B cell (primary cell): Measurements from ENCODE around the gene CLDN8. TPM values are rescaled to one million over a fixed set of nuclear protein-coding genes. Genes with fewer than 3 reads are reported as not detected.

Experiments
- ATAC-seq: fragments of 200-7000 bp; cut with Tn5 transposase; one replicate; pipeline ENCODE4 v1.10.0; 2021; ENCODE audit warnings: low read depth, mild to moderate bottlenecking, moderate number of reproducible peaks, moderate library complexity
- CTCF ChIA-PET: fragments of 350-600 bp; sonication (Branson Sonifier 250); formaldehyde crosslinking; loops from one replicate; lab custom pipeline; 2021; ENCODE audit warnings: antibody characterized with exemption, inconsistent platforms; lab: Charles Lee
- POLR2A ChIA-PET: fragments of 350-600 bp; sonication (Branson Sonifier 250); formaldehyde crosslinking; loops from one replicate; lab custom pipeline; 2021; ENCODE audit warnings: antibody characterized with exemption; lab: Charles Lee
- DNase-seq: peaks from one replicate; pipeline ENCODE4 v3.0.0; 2013
- H2AFZ ChIP-seq: 2 replicates; pipeline ENCODE4 v1.6.1; 2012; ENCODE audit warnings: mild to moderate bottlenecking, low read depth, low read length; ENCODE audit not compliant: insufficient read depth, poor library complexity, severe bottlenecking
- H3K27ac ChIP-seq, 2 donors: 1 replicate in 1 of 2; 2 replicates in 1 of 2; pipeline ENCODE4 v1.5.1; 2012 to 2013; ENCODE audit warnings: low read length in 2 of 2, mild to moderate bottlenecking in 2 of 2, moderate library complexity in 1 of 2
- H3K27me3 ChIP-seq, 4 experiments: fragments of 200-600 bp in 1 of 4; sonication (generic) in 1 of 4; replicated peaks in 1 of 4; 1 replicate in 2 of 4; 2 replicates in 2 of 4; pipeline versions ENCODE4 v1.6.1 to v1.7.0; 2013 to 2016; ENCODE audit warnings: low read length in 3 of 4, mild to moderate bottlenecking in 2 of 4, mixed read lengths in 1 of 4, moderate library complexity in 1 of 4; ENCODE audit not compliant: insufficient read depth in 4 of 4, control insufficient read depth in 3 of 4; ENCODE audit errors: control extremely low read depth in 1 of 4
- H3K36me3 ChIP-seq, 2 experiments: replicated peaks in 1 of 2; 1 replicate in 1 of 2; 2 replicates in 1 of 2; pipeline versions ENCODE4 v1.6.1 to v1.7.1; 2013; ENCODE audit warnings: low read length in 1 of 2; ENCODE audit not compliant: insufficient read depth in 2 of 2, control insufficient read depth in 1 of 2; ENCODE audit errors: control extremely low read depth in 1 of 2, extremely low read depth in 1 of 2
- H3K4me1 ChIP-seq, 2 donors: fragments of 200-600 bp in 1 of 2; sonication (generic) in 1 of 2; 1 replicate in 1 of 2; 2 replicates in 1 of 2; pipeline versions ENCODE4 v1.5.1 to v1.6.1; 2013 to 2017; ENCODE audit warnings: low read length in 2 of 2; ENCODE audit not compliant: control insufficient read depth in 2 of 2, insufficient read depth in 2 of 2
- H3K4me2 ChIP-seq: replicated peaks from 2 replicates; pipeline ENCODE3; 2012; ENCODE audit warnings: mild to moderate bottlenecking, low read depth, low read length; ENCODE audit not compliant: poor library complexity, severe bottlenecking
- H3K4me3 ChIP-seq, 5 experiments: fragments of 200-600 bp in 1 of 5; sonication (generic) in 1 of 5; 1 replicate in 3 of 5; 2 replicates in 2 of 5; pipeline versions ENCODE4 v1.5.1 to v1.7.0; 2011 to 2016; ENCODE audit warnings: low read length in 4 of 5, mild to moderate bottlenecking in 4 of 5, low read depth in 2 of 5, control low read depth in 1 of 5, moderate library complexity in 1 of 5; ENCODE audit not compliant: insufficient read depth in 1 of 5; ENCODE audit errors: control extremely low read depth in 1 of 5, extremely low read depth in 1 of 5
- H3K79me2 ChIP-seq: fragments of 200-600 bp; sonication (generic); one replicate; pipeline ENCODE4 v1.6.0; 2016; ENCODE audit warnings: low read length; ENCODE audit not compliant: control insufficient read depth, insufficient read depth
- H3K9ac ChIP-seq: fragments of 200-600 bp; sonication (generic); 2 replicates; pipeline ENCODE4 v1.6.1; 2017; ENCODE audit warnings: mild to moderate bottlenecking, low read length, moderate library complexity
- H3K9me3 ChIP-seq, 3 donors: one replicate each; pipeline versions ENCODE4 v1.6.1 to v1.7.1; 2013; ENCODE audit warnings: low read length in 2 of 3; ENCODE audit not compliant: control insufficient read depth in 2 of 3, insufficient read depth in 1 of 3; ENCODE audit errors: control extremely low read depth in 1 of 3
- H4K20me1 ChIP-seq: 2 replicates; pipeline ENCODE4 v1.6.0; 2012; ENCODE audit warnings: mild to moderate bottlenecking, low read length; ENCODE audit not compliant: insufficient read depth, control insufficient read depth, poor library complexity, severe bottlenecking
- H3K27ac Mint-ChIP-seq: one replicate; pipeline ENCODE4 v1.8.0; 2021; ENCODE audit warnings: mixed read lengths
- H3K27me3 Mint-ChIP-seq: one replicate; pipeline ENCODE4 v1.8.0; 2021; ENCODE audit warnings: mixed read lengths
- H3K4me1 Mint-ChIP-seq: one replicate; pipeline ENCODE4 v1.8.0; 2021; ENCODE audit warnings: mixed read lengths
- H3K4me3 Mint-ChIP-seq: one replicate; pipeline ENCODE4 v1.8.0; 2021; ENCODE audit warnings: mixed read lengths
- H3K9me3 Mint-ChIP-seq: one replicate; pipeline ENCODE4 v1.8.0; 2022; ENCODE audit warnings: mixed read lengths; ENCODE audit not compliant: insufficient read depth
- CTCF ChIP-seq: fragments of 200-600 bp; IDR thresholded peaks from one replicate; pipeline ENCODE4 v1.8.0; 2022; ENCODE audit warnings: antibody characterized with exemption, mild to moderate bottlenecking
- EZH2 ChIP-seq: IDR thresholded peaks from 2 replicates; pipeline ENCODE4 v1.6.1; 2012; ENCODE audit warnings: borderline replicate concordance, low read depth, mild to moderate bottlenecking, moderate library complexity, low read length; ENCODE audit not compliant: insufficient read depth, poor library complexity, severe bottlenecking
- WGBS: methylation state at CpG from one replicate; pipeline ENCODE4 v1.1.5; 2013; ENCODE audit warnings: missing lambda C conversion rate; ENCODE audit not compliant: insufficient coverage; 5-methylcytosine and 5-hydroxymethylcytosine counted together
- intact Hi-C: fragments of 100-400 bp; cut with micrococcal nuclease; formaldehyde crosslinking; loops from one replicate; pipeline ENCODE4 v1.10.0; 2022
- polyA plus RNA-seq: library from polyadenylated mRNA; depleted of rRNA; stranded (reverse); fragments of >200 nt; gene quantifications from 2 replicates; pipeline ENCODE4 v1.2.3, GENCODE V29; 2012
- total RNA-seq, 2 donors: library from RNA; stranded (reverse); fragments of 120-200 nt in 1 of 2; gene quantifications; 1 replicate in 1 of 2; 2 replicates in 1 of 2; pipeline versions ENCODE4 v1.2.3 to v1.2.4, GENCODE V29; 2013 to 2022

CLDN8 gene
- total and polyA plus RNA-seq, 2 donors (not counting 1 experiment from before 2014, with no cell fraction given): not detected

- H3K27me3 Mint-ChIP-seq: no peaks in the 10 kb centered on the region
- no peak for ATAC-seq
- POLR2A ChIA-PET: no interaction called here
Observed at GRCh38 chr21:30234050-30234449, 18.2 kb upstream of the CLDN8 start.

More at GRCh38 chr21:30234050-30234449, 18.2 kb upstream of the CLDN8 start:
- no peak overlapping the region for H3K4me2 ChIP-seq
- TF ChIP-seq CTCF (no peak), EZH2 (no peak)
- H3K4me1 ChIP-seq: no peaks in the 10 kb centered on the region
- no peak overlapping the region for H3K27ac Mint-ChIP-seq
- CTCF ChIA-PET: no interaction called here
- H3K36me3 ChIP-seq: no peaks in the 10 kb centered on the region
- no peak overlapping the region for H3K4me3 ChIP-seq
- no peak overlapping the region for H2AFZ ChIP-seq
- DNase-seq: no peak
- peaks cover 0 to 8% (median 0%) of the 10 kb centered on the region in 3 donors for H3K9me3 ChIP-seq
- H3K4me1 Mint-ChIP-seq: no peaks in the 10 kb centered on the region
- no peaks in the 10 kb centered on the region for H4K20me1 ChIP-seq
- no peaks in the 10 kb centered on the region for H3K79me2 ChIP-seq
- H3K9ac ChIP-seq: no peak overlapping the region
- intact Hi-C loops: no loop called here
- no peak overlapping the region for H3K27ac ChIP-seq
- peaks cover 2% of the 10 kb centered on the region for H3K9me3 Mint-ChIP-seq
- no CpG with 5 or more reads among the region's 3 CpGs for WGBS
- no peaks in the 10 kb centered on the region for H3K27me3 ChIP-seq
- H3K4me3 Mint-ChIP-seq: no peak overlapping the region
